Activated T-helper 1 cell treated with anti-CD3 and anti-CD28 coated beads, Interleukin-12 subunit alpha, Interleukin-12 subunit beta, Interleukin-2, Interleukin-4 antibody, amounts not matched to agents 30 ng/mL and 10 ng/mL and 1 ng/mL, durations not matched to agents 14 hours and 24 hours and 36 hours (primary cell): ENCODE measurements around the gene CNTNAP1. TPM values are rescaled to one million over a fixed set of nuclear protein-coding genes. Genes with fewer than 3 reads are reported as not detected.
"Not testable (repeated sequence)": the region's sequence is repeated elsewhere in the genome, so short reads cannot be mapped to it uniquely, and the experiment has no call there.

ENCODE experiments used
- DNase-seq: peaks from one replicate; pipeline ENCODE4 v3.0.0; 2021; ENCODE audit warnings: low spot score
- H3K27ac Mint-ChIP-seq: one replicate; pipeline ENCODE4 v1.8.0; 2021; ENCODE audit warnings: mild to moderate bottlenecking, mixed read lengths
- H3K27me3 Mint-ChIP-seq: one replicate; pipeline ENCODE4 v1.8.0; 2022; ENCODE audit warnings: mild to moderate bottlenecking, moderate library complexity, mixed read lengths; ENCODE audit not compliant: insufficient read depth
- H3K36me3 Mint-ChIP-seq: one replicate; pipeline ENCODE4 v1.8.0; 2021; ENCODE audit warnings: low read depth, mixed read lengths
- H3K4me1 Mint-ChIP-seq: one replicate; pipeline ENCODE4 v1.8.0; 2021; ENCODE audit warnings: low read depth, mixed read lengths
- H3K4me3 Mint-ChIP-seq: one replicate; pipeline ENCODE4 v1.8.0; 2021; ENCODE audit warnings: mild to moderate bottlenecking, moderate library complexity, mixed read lengths
- H3K9me3 Mint-ChIP-seq: one replicate; pipeline ENCODE4 v1.8.0; 2021; ENCODE audit warnings: mixed read lengths
- intact Hi-C: fragments of 100-400 bp; cut with micrococcal nuclease; formaldehyde crosslinking; loops from one replicate; pipeline ENCODE4 v1.15.1; 2024
- total RNA-seq: library from RNA; stranded (reverse); gene quantifications from 2 replicates; pipeline ENCODE4 v1.2.3, GENCODE V29; 2022

CNTNAP1 gene
- total RNA-seq, 1 donor from 2014 or later = 2.2 TPM

DNA sequence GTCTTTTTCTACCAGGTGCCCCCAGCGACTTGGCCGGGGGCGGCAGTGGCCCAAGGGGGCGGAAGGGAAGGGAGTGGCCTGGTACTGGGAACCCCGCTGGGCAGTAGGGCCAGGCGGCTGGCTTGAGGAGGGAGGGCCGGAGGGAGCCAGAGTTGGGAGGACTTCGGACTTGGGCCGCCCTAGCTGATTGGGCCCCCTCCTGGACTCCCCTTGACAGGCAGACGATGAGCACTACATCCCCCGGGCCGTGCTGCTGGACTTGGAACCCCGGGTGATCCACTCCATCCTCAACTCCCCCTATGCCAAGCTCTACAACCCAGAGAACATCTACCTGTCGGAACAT is 22.4 kb upstream of the CNTNAP1 start:
- not testable (repeated sequence) for DNase-seq, H3K9me3 Mint-ChIP-seq, H3K27ac Mint-ChIP-seq, H3K36me3 Mint-ChIP-seq, H3K27me3 Mint-ChIP-seq
- peak overlapping the region; percentile 86 for H3K4me3 Mint-ChIP-seq
- intact Hi-C loops = loop anchor here (1.0 to 2.0 kb wide), 2 partner anchors 19 to 51 kb away; partner anchors contain the start of genes RETREG3 and TUBG1
- H3K4me1 Mint-ChIP-seq = peaks cover 26% of the 10 kb centered on the region

GRCh38 chr17:42660692-42661345 is 21.5 kb upstream of the CNTNAP1 start:
- intact Hi-C loops = no loop called here
- H3K36me3 Mint-ChIP-seq = peaks cover 6% of the 10 kb centered on the region
- H3K4me1 Mint-ChIP-seq = peaks cover 20% of the 10 kb centered on the region
- peaks cover 2% of the 10 kb centered on the region for H3K27me3 Mint-ChIP-seq
- H3K27ac Mint-ChIP-seq = no peak overlapping the region
- peak overlapping the region; percentile 6 for H3K4me3 Mint-ChIP-seq
- DNase-seq = no peak
- no peaks in the 10 kb centered on the region for H3K9me3 Mint-ChIP-seq

- intact Hi-C loops = no loop called here
- no peaks in the 10 kb centered on the region for H3K9me3 Mint-ChIP-seq
- peaks cover 11% of the 10 kb centered on the region for H3K36me3 Mint-ChIP-seq
- H3K4me3 Mint-ChIP-seq = no peak overlapping the region
- H3K27me3 Mint-ChIP-seq = peaks cover 17% of the 10 kb centered on the region
- no peak overlapping the region for H3K27ac Mint-ChIP-seq
- DNase-seq = no peak
- peaks cover 5% of the 10 kb centered on the region for H3K4me1 Mint-ChIP-seq
Measured at GRCh38 chr17:42665581-42666001, 16.7 kb upstream of the CNTNAP1 start.

DNA sequence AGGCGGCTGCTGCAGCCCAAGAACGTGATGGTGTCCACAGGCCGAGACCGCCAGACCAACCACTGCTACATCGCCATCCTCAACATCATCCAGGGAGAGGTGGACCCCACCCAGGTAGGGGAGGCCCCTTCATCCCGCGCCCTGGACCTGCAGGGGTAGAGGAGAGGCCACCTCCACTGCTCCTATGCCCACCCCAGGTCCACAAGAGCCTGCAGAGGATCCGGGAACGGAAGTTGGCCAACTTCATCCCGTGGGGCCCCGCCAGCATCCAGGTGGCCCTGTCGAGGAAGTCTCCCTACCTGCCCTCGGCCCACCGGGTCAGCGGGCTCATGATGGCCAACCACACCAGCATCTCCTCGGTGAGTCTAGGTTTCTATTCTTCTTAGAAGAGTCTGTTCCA is 16.2 kb upstream of the CNTNAP1 start:
- intact Hi-C loops, H3K4me1 Mint-ChIP-seq, H3K4me3 Mint-ChIP-seq, H3K9me3 Mint-ChIP-seq, DNase-seq, H3K27ac Mint-ChIP-seq: not testable (repeated sequence)
- H3K27me3 Mint-ChIP-seq = peaks cover 22% of the 10 kb centered on the region
- peaks cover 11% of the 10 kb centered on the region for H3K36me3 Mint-ChIP-seq

- Mint-ChIP-seq H3K27ac (no peak overlapping the region), H3K27me3 (peaks cover 30% of the 10 kb centered on the region), H3K36me3 (peaks cover 8% of the 10 kb centered on the region), H3K4me1 (peaks cover 16% of the 10 kb centered on the region), H3K9me3 (no peaks in the 10 kb centered on the region), H3K4me3 (no peak overlapping the region)
- DNase-seq = no peak
- intact Hi-C loops = no loop called here
Measured at GRCh38 chr17:42667088-42667951, 15.0 kb upstream of the CNTNAP1 start.

DNA sequence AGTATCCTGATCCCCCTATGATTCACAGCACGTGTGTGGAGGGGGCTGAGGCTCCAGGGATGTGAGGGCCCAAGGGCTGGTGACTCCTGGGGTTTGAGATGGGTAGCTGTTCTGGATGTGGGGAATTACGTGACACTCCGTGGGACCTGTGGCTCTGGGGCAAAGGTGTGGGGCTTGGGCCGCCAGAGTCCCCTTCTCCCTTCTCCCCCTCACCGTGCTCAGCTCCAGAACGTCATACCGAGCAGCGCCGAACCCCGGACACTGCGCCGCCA is 12.7 kb upstream of the CNTNAP1 start:
- Mint-ChIP-seq H3K36me3 (peaks cover 8% of the 10 kb centered on the region), H3K4me1 (peaks cover 22% of the 10 kb centered on the region)

GRCh38 chr17:42669977-42670788 is 12.1 kb upstream of the CNTNAP1 start:
- H3K36me3 Mint-ChIP-seq = peaks cover 8% of the 10 kb centered on the region
- peaks cover 25% of the 10 kb centered on the region for H3K4me1 Mint-ChIP-seq
- no peak for DNase-seq
- peaks cover 49% of the 10 kb centered on the region for H3K27me3 Mint-ChIP-seq
- no peaks in the 10 kb centered on the region for H3K9me3 Mint-ChIP-seq
- peak overlapping the region; percentile 74 for H3K4me3 Mint-ChIP-seq
- intact Hi-C loops = loop anchor here (1.0 to 5.0 kb wide), 2 partner anchors 8 to 112 kb away; partner anchors contain the start of gene WNK4
- no peak overlapping the region for H3K27ac Mint-ChIP-seq

More for the DNA sequence above, 12.7 kb upstream of the CNTNAP1 start:
- no peak for DNase-seq
- no peaks in the 10 kb centered on the region for H3K9me3 Mint-ChIP-seq
- intact Hi-C loops = no loop called here
- H3K27ac Mint-ChIP-seq = no peak overlapping the region
- peak overlapping the region; percentile 15 for H3K4me3 Mint-ChIP-seq
- peaks cover 44% of the 10 kb centered on the region for H3K27me3 Mint-ChIP-seq

GRCh38 chr17:42670789-42671657 is 11.3 kb upstream of the CNTNAP1 start:
- DNase-seq = no peak
- H3K4me3 Mint-ChIP-seq = peak overlapping the region; percentile 74
- intact Hi-C loops = loop anchor here (1.0 to 5.0 kb wide), 2 partner anchors 7 to 111 kb away; partner anchors contain the start of gene WNK4
- peaks cover 49% of the 10 kb centered on the region for H3K27me3 Mint-ChIP-seq
- no peaks in the 10 kb centered on the region for H3K9me3 Mint-ChIP-seq
- H3K27ac Mint-ChIP-seq = no peak overlapping the region
- H3K36me3 Mint-ChIP-seq = peaks cover 5% of the 10 kb centered on the region
- H3K4me1 Mint-ChIP-seq = peaks cover 25% of the 10 kb centered on the region

DNA sequence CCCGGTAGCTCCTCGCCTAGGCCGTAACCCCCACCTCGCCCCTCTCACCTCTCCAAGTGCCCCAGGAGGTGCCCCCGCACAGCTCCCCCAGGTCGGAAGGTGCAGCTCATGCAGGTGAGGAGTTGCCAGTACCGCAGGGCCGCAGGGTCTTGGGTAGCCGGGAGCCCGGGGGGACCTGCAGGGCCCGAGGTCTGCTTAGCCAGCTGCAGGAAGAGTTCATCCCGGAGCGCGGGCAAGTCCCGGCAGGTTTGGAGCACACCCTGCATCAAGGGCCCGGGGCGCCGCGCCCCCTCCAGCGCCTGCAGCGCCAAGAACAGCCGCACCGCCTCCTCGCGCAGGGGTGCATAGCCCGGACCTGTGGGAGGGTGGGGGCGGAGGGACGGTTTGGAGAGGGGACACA is 10.3 kb upstream of the CNTNAP1 start:
- Mint-ChIP-seq H3K27ac (no peak overlapping the region), H3K4me3 (no peak overlapping the region), H3K27me3 (peaks cover 55% of the 10 kb centered on the region), H3K36me3 (peaks cover 5% of the 10 kb centered on the region), H3K9me3 (no peaks in the 10 kb centered on the region), H3K4me1 (peaks cover 28% of the 10 kb centered on the region)
- no peak for DNase-seq
- intact Hi-C loops = loop anchor here (5.0 kb wide), 1 partner anchor 110 kb away; the partner anchor contains the start of gene WNK4

- intact Hi-C loops = loop anchor here (5.0 kb wide), 1 partner anchor 109 kb away; the partner anchor contains the start of gene WNK4
- H3K9me3 Mint-ChIP-seq = no peaks in the 10 kb centered on the region
- no peak overlapping the region for H3K27ac Mint-ChIP-seq
- DNase-seq = no peak
- H3K27me3 Mint-ChIP-seq = peaks cover 54% of the 10 kb centered on the region
- H3K4me3 Mint-ChIP-seq = no peak overlapping the region
- H3K36me3 Mint-ChIP-seq = peaks cover 5% of the 10 kb centered on the region
- H3K4me1 Mint-ChIP-seq = peaks cover 41% of the 10 kb centered on the region
Measured at GRCh38 chr17:42673266-42673884, 9.0 kb upstream of the CNTNAP1 start.

DNA sequence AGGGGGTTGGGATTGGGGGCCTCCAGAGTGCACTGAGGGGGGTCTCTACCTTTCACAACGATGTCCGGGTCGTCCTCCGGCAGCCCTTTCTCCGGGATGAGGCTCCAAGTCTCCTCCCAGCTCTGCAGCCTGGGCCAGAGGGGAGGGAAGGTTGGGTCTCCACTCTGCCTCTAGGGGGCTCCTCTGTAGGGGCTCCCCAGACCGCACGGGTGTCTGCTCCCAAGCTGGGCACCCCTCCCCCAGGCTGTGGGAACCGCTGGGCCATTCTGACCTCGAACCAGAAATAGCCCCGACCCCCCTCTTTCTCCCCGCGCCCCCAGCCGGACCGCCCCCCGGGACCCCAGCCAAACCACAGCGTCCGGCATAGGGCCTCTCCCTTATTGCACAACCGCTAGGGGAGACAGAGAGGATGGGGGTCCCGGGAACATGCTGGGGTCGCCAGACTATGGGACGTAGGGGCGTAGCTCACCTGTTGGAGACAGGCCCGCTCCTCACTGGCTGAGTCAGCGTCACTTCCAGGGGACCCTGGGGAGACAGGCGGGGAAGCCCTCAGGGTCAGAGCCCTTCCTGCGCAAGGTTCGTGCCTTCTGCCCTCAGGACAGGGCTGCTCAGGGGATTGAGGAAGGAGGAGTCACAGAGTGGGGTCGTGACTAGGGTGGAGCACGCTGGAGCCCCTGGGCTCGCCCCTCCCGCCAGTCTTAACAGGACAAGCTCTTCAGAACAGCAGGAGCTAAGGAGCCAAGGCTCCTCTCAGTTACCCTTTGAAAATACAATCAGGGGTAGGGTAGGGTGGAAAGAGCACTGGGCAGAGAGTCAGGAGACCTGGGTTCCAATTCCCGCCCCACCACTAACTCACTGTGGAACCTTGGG is 8.2 kb upstream of the CNTNAP1 start:
- H3K27me3 Mint-ChIP-seq = peaks cover 48% of the 10 kb centered on the region
- no peaks in the 10 kb centered on the region for H3K9me3 Mint-ChIP-seq
- intact Hi-C loops = loop anchor here (5.0 kb wide), 1 partner anchor 108 kb away; the partner anchor contains the start of gene WNK4
- peaks cover 49% of the 10 kb centered on the region for H3K4me1 Mint-ChIP-seq
- H3K36me3 Mint-ChIP-seq = peaks cover 3% of the 10 kb centered on the region
- H3K27ac Mint-ChIP-seq = peak overlapping the region; percentile 29
- peak overlapping the region; percentile 58 for H3K4me3 Mint-ChIP-seq
- no peak for DNase-seq
